ENCODE data around the gene ADAM29. TPM values are rescaled to one million over a fixed set of nuclear protein-coding genes. Genes with fewer than 3 reads are reported as not detected.
"Not testable (repeated sequence)": the region's sequence is repeated elsewhere in the genome, so short reads cannot be mapped to it uniquely, and the experiment has no call there.

ADAM29 gene
- total RNA-seq, 3 donors from 2014 or later: not detected

- no peak for DNase-seq
- H3K36me3 ChIP-seq (ENCODE audit: low read depth): no peaks in the 10 kb centered on the region
- no peak for TF ChIP-seq CTCF (IDR thresholded peaks at IDR 0.05)
- intact Hi-C loops (cut with DNase I, micrococcal nuclease): no loop called here
- no peak overlapping the region for H3K4me3 ChIP-seq
- H3K4me1 ChIP-seq (ENCODE audit: low read depth): no peaks in the 10 kb centered on the region
- H3K9me3 ChIP-seq: peaks cover 57% of the 10 kb centered on the region
- ATAC-seq: no peak
Measured at GRCh38 chr4:174989791-174990190, 71.6 kb downstream of the ADAM29 start.

- Histone ChIP-seq H3K4me1 (ENCODE audit: low read depth) (no peaks in the 10 kb centered on the region), H3K36me3 (ENCODE audit: low read depth) (no peaks in the 10 kb centered on the region), H3K4me3 (no peak overlapping the region), H3K9me3 (peaks cover 33% of the 10 kb centered on the region)
- TF ChIP-seq CTCF (IDR thresholded peaks at IDR 0.05): no peak
- DNase-seq (no peak), ATAC-seq (no peak)
- intact Hi-C loops (cut with DNase I, micrococcal nuclease): no loop called here
Measured at GRCh38 chr4:174993916-174994315, 75.8 kb downstream of the ADAM29 start.

- H3K36me3 ChIP-seq (ENCODE audit: low read depth): no peaks in the 10 kb centered on the region
- H3K4me1 ChIP-seq (ENCODE audit: low read depth): no peaks in the 10 kb centered on the region
- no peak overlapping the region for H3K4me3 ChIP-seq
- no peak for DNase-seq
- H3K9me3 ChIP-seq: peaks cover 25% of the 10 kb centered on the region
- ATAC-seq: no peak
- intact Hi-C loops (cut with DNase I, micrococcal nuclease): no loop called here
- no peak for TF ChIP-seq CTCF (IDR thresholded peaks at IDR 0.05)
Measured at GRCh38 chr4:174996079-174996478, 77.9 kb downstream of the ADAM29 start.

- Histone ChIP-seq H3K9me3 (peaks cover 23% of the 10 kb centered on the region), H3K36me3 (ENCODE audit: low read depth) (no peaks in the 10 kb centered on the region), H3K4me1 (ENCODE audit: low read depth) (no peaks in the 10 kb centered on the region), H3K4me3 (no peak overlapping the region)
- intact Hi-C loops (cut with DNase I, micrococcal nuclease): no loop called here
- DNase-seq: no peak
- ATAC-seq: no peak
- no peak for TF ChIP-seq CTCF (IDR thresholded peaks at IDR 0.05)
Measured at GRCh38 chr4:174999407-174999806, 81.2 kb downstream of the ADAM29 start.

GRCh38 chr4:175017751-175018150 lies 99.6 kb downstream of the ADAM29 start:
- H3K4me1 ChIP-seq (ENCODE audit: low read depth): no peaks in the 10 kb centered on the region
- H3K4me3 ChIP-seq: no peak overlapping the region
- H3K9me3 ChIP-seq: peaks cover 16% of the 10 kb centered on the region
- H3K36me3 ChIP-seq (ENCODE audit: low read depth): no peaks in the 10 kb centered on the region
- ATAC-seq: no peak
- intact Hi-C loops (cut with DNase I, micrococcal nuclease): no loop called here
- DNase-seq: no peak
- TF ChIP-seq CTCF (IDR thresholded peaks at IDR 0.05): no peak

- H3K4me3 ChIP-seq; H3K36me3 ChIP-seq (ENCODE audit: low read depth); DNase-seq; ATAC-seq; intact Hi-C loops (cut with DNase I, micrococcal nuclease); H3K4me1 ChIP-seq (ENCODE audit: low read depth): not testable (repeated sequence)
- peaks cover 16% of the 10 kb centered on the region for H3K9me3 ChIP-seq
Measured at GRCh38 chr4:175019447-175019846, 101.3 kb downstream of the ADAM29 start.

Other genes starting within 250 kb of the ADAM29 start
- gene GLRA3, start 89.1 kb upstream of the ADAM29 start, total RNA-seq: under 1 TPM in 1 of 3 donors, not detected in 2; 0.09 TPM